Subcutaneous adipose tissue (tissue), 4 donors: Measurements from ENCODE around the gene ARHGEF25. TPM values are rescaled to one million over a fixed set of nuclear protein-coding genes. Genes with fewer than 3 reads are reported as not detected.

Source experiments
- total RNA-seq, 4 donors: library from RNA; depleted of rRNA; stranded (reverse); fragments of >200 nt; gene quantifications; one replicate each; pipeline ENCODE4 v1.1.0, GENCODE V29; 2016
- TF ChIP-seq, protein P1 (sequence below): fragments of 450-650 bp; IDR thresholded peaks from one replicate; pipeline ENCODE4 v1.5.1; 2016; ENCODE audit warnings: low read depth, mild to moderate bottlenecking, control low read depth, antibody characterized with exemption, moderate library complexity

The ARHGEF25 gene
- total RNA-seq, 4 donors from 2014 or later: 2.1 to 13.6 (median 8.9) TPM

DNA sequence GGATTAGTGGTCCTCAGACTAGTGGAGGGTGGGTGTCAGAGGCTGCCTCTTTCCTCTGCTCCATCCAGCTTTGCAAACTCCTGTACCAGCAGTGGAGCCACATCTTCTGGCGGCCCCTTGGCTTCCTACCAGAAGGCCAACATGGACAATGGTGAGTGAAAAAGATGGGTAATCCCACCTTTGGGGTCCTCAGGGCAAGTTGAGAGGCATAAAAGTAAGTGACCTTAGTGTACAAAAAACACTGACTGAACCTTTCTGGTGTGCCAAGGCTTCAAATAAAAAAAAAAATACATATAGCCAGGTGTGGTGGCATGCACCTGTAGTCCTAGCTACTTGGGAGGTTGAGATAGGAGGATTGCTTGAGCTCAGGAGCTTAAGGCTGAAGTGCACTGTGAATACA, 29.4 kb upstream of the ARHGEF25 start:
- TF ChIP-seq, protein P1, sequence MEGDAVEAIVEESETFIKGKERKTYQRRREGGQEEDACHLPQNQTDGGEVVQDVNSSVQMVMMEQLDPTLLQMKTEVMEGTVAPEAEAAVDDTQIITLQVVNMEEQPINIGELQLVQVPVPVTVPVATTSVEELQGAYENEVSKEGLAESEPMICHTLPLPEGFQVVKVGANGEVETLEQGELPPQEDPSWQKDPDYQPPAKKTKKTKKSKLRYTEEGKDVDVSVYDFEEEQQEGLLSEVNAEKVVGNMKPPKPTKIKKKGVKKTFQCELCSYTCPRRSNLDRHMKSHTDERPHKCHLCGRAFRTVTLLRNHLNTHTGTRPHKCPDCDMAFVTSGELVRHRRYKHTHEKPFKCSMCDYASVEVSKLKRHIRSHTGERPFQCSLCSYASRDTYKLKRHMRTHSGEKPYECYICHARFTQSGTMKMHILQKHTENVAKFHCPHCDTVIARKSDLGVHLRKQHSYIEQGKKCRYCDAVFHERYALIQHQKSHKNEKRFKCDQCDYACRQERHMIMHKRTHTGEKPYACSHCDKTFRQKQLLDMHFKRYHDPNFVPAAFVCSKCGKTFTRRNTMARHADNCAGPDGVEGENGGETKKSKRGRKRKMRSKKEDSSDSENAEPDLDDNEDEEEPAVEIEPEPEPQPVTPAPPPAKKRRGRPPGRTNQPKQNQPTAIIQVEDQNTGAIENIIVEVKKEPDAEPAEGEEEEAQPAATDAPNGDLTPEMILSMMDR: no peak

DNA sequence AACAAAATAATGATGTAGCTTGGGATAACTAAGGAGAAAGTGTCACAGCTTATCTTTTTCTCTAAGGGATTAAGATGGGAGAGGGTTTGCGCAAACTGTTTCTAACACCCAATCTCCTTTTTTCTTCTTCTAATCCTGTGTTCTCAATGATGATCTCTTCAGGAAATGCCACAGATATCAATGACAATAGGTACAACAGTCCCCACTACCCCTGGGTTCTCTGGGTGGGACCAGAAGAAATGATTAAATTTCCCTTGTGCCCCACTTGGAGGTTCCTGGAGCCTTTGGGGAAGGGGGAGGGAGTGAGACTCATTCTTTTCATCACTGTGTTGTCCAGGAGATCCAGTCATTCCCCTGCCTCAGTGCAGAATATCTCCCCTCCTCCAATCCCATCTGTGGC, 28.8 kb upstream of the ARHGEF25 start:
- TF ChIP-seq, protein P1: no peak

DNA sequence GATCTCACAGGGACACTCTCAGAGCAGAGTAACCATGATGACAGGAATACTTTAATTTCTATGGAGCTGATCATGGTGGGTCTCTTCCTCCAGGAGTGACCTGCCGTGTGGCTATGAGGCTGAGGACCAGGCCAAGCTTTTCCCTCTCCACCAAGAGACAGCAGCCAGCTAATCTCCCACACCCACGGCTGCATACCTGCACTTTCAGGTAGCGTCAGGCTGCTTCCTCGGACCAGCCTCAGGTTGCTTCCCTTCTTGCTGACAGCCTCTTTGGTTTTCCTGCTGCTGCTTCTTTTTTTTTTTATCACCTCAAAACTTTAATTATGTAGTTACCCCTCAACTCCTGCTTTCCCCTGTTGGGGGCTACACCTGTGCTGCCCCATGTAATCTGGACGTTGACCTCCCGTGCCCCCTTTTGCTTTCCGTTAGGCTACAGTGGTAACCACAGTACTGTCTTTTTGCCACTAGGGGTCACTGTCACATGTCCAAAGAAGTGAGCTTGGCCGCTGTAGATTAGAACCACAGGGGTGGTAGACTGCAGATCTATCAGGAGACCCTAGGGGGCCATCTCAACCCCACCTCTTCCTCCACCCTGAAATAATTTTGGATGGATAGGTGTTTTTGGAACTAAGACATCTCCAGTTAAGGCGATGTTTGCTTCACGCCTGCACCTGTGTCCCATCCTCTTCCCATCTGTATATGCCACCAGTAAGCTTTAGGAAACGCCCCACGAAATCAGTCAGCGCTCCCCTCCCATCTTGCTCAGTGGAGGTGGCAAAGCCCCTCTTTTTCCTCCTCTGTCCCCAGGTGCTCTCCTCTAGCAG, 28.0 kb upstream of the ARHGEF25 start:
- TF ChIP-seq, protein P1: no peak

DNA sequence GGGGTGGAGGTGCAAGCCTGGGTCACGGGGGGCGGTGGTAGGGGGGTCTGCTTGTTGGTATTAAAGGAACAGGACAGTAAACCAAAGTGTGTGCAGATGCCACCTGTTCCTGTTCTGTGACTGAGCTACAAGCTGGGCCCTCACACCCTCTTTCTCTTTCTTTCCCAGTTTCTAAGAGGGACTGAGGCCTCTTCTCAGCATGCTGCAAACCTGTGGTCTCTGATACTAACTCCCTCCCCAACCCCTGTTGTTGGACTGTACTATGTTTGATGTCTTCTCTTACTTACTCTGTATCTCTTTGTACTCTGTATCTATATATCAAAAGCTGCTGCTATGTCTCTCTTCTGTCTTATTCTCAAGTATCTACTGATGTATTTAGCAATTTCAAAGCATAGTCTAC, 27.2 kb upstream of the ARHGEF25 start:
- TF ChIP-seq, protein P1: no peak

DNA sequence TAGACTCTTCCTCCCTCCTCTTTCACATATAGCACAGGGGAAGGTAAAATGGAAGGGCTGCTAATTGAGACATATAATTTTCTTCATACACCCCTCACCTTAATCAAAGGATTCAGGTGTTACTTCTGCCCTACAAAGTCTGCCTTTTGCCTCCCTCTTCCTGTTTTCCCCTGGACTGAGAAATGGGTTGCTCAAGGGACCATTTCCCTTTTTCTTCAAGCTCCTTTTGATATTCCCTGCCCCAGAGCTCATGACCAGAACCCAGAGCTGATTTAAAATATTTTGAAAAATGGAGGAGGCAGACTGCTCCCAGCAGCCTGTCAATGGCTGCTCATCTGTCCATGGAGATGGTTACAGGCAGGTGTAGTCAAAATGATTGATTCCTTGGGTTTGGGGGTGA, 26.5 kb upstream of the ARHGEF25 start:
- TF ChIP-seq, protein P1: no peak

DNA sequence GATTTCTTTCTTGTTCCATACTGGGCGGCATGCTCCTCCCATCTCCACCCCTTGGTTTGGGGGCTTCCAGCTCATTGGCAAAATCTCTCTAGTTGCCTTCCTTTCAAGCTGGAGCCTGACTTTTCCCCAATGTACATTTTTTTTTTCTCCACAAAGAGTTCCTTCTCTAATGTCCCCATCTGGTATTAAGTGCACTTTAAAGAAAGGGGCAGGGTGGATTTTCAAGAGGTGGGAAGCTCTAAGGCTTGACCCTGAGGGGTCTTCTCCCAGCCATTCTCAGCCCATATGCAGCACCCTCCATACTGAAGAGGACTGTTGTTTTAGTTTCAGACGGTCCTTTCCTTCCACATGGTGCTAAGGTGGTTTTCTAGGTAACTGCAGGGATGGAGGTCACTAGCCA, 26.1 kb upstream of the ARHGEF25 start:
- TF ChIP-seq, protein P1: no peak

DNA sequence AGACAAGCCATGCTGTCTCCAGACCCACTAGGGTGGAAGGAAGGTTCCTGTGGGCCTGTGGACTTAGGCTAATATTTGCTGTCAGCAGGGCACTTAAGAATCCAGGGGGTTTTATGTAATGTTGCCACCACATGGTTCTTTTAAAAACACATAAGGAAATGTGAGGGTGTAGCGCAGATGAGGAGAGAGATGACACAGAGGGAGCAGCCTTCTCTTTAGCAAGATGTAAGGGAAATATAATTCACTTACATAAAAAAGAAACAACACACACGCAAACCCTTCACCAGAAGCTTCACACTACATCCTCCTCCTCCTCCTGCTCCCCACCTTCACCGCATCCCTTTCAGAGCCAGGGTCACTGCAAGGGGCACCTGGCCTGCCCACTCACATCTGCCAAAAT, 25.1 kb upstream of the ARHGEF25 start:
- TF ChIP-seq, protein P1: no peak
